PC-9 (cell line): ENCODE results near the gene GHITM. TPM values are rescaled to one million over a fixed set of nuclear protein-coding genes. Genes with fewer than 3 reads are reported as not detected.
"Not testable (repeated sequence)": the region's sequence is repeated elsewhere in the genome, so short reads cannot be mapped to it uniquely, and the experiment has no call there.

Experiments
- BruUV-seq: library from RNA; stranded (reverse); fragments of 400-500 nt; replicated peaks from 2 replicates; lab custom pipeline; 2021; lab: Mats Ljungman, UMichigan
- CTCF ChIA-PET: fragments of 300-600 bp; sonication (Branson Sonifier 250); formaldehyde crosslinking; loops from one replicate; lab custom pipeline; 2022; ENCODE audit warnings: antibody characterized with exemption; lab: Charles Lee
- POLR2A ChIA-PET: fragments of 300-600 bp; sonication (Branson Sonifier 250); formaldehyde crosslinking; loops from one replicate; lab custom pipeline; 2022; ENCODE audit warnings: antibody characterized with exemption; ENCODE audit not compliant: unreplicated experiment; lab: Charles Lee
- DNase-seq, 2 experiments: peaks; one replicate each; pipeline versions ENCODE4 v3.0.0 to v3.0.0-alpha.2; 2015 to 2022; ENCODE audit warnings: mixed read lengths in 1 of 2
- H2AFZ ChIP-seq: fragments of 200-600 bp; sonication (generic); 2 replicates; pipeline ENCODE4 v1.8.1; 2017; ENCODE audit warnings: antibody characterized with exemption
- H3F3A ChIP-seq: fragments of 200-600 bp; sonication (generic); 2 replicates; pipeline ENCODE4 v1.8.1; 2017; ENCODE audit warnings: antibody characterized with exemption, mild to moderate bottlenecking, low read depth; ENCODE audit not compliant: insufficient read depth
- H3K27ac ChIP-seq: fragments of 200-600 bp; sonication (generic); 2 replicates; pipeline ENCODE4 v1.6.1; 2016; ENCODE audit warnings: mixed run types
- H3K27me3 ChIP-seq: fragments of 200-600 bp; sonication (generic); 2 replicates; pipeline ENCODE4 v1.6.1; 2016; ENCODE audit warnings: low read depth, mixed run types; ENCODE audit not compliant: insufficient read depth
- H3K36me3 ChIP-seq: fragments of 200-600 bp; sonication (generic); 2 replicates; pipeline ENCODE4 v1.6.1; 2016; ENCODE audit warnings: low read depth, mixed run types
- H3K4me1 ChIP-seq: fragments of 200-600 bp; sonication (generic); replicated peaks from 2 replicates; pipeline ENCODE4 v1.6.1; 2016; ENCODE audit warnings: mixed run types; ENCODE audit not compliant: insufficient read depth
- H3K4me2 ChIP-seq: fragments of 200-600 bp; sonication (generic); 2 replicates; pipeline ENCODE4 v1.6.1; 2017; ENCODE audit warnings: mixed run types
- H3K4me3 ChIP-seq: fragments of 200-600 bp; sonication (generic); 2 replicates; pipeline ENCODE4 v1.6.1; 2016; ENCODE audit warnings: mixed run types
- H3K79me2 ChIP-seq: fragments of 200-600 bp; sonication (generic); 2 replicates; pipeline ENCODE4 v1.6.1; 2017; ENCODE audit warnings: low read depth, mixed run types
- H3K9me2 ChIP-seq: fragments of 200-600 bp; sonication (generic); 2 replicates; pipeline ENCODE4 v1.8.1; 2017; ENCODE audit warnings: mild to moderate bottlenecking; ENCODE audit not compliant: insufficient read depth
- H3K9me3 ChIP-seq: fragments of 200-600 bp; sonication (generic); 2 replicates; pipeline ENCODE4 v1.8.1; 2016; ENCODE audit warnings: low read depth; ENCODE audit not compliant: insufficient read depth
- H4K20me1 ChIP-seq: fragments of 200-600 bp; sonication (generic); 2 replicates; pipeline ENCODE4 v1.8.1; 2017; ENCODE audit not compliant: insufficient read depth
- EZH2 ChIP-seq: fragments of 200-600 bp; sonication (generic); IDR thresholded peaks from 2 replicates; pipeline ENCODE4 v1.8.0; 2017; ENCODE audit warnings: antibody characterized with exemption, low read depth
- intact Hi-C: fragments of 100-400 bp; cut with micrococcal nuclease; formaldehyde crosslinking; loops from one replicate; pipeline ENCODE4 v1.10.0; 2022; ENCODE audit not compliant: unreplicated experiment
- total RNA-seq: library from RNA; stranded (reverse); gene quantifications from 2 replicates; pipeline ENCODE4 v1.2.3, GENCODE V29; 2021
- TF ChIP-seq, protein P1 (sequence below): fragments of 200-600 bp; sonication (generic); conservative IDR thresholded peaks from 2 replicates; pipeline ENCODE4 v1.6.1; 2017; ENCODE audit warnings: mixed run types, antibody characterized with exemption, mild to moderate bottlenecking, moderate library complexity

The GHITM gene
- total RNA-seq, 1 experiment from 2014 or later = 291 TPM

DNA sequence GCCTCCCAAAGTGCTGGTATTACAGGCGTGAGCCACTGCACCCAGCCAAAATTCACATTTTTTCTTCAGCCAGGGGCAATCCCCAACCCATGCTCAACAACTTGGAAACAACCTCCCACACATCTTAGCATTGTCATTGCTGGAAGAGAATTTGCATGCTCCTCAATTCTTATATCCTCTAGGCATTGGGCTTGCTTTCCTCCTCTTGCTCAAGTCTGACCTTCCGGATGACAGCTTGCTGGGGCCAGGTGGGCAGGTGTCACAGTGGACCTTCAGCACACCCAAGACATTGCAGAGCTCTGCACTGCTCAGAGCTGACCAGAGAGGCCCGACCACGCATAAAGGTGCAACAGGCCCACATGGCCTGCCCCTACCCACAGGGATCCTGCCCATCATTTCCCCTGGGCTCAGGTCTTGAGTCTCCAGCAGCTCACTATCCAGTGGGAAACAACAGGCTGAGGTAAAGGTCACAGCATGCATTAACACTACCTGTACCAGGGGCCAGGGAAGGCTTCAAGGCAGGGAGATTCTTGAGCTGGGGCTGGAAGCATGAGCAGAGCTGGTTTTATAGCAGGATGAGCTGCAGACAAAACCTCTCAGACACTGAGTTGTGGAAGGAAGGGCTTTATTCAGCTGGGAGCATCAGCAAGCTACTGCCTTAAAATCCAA is 27.4 kb downstream of the GHITM start:
- H3K79me2 ChIP-seq = no peaks in the 10 kb centered on the region
- H3K27me3 ChIP-seq = peaks cover 69% of the 10 kb centered on the region
- DNase-seq = no peak
- no peak overlapping the region for H3K4me2 ChIP-seq
- no peaks in the 10 kb centered on the region for H3K9me3 ChIP-seq
- no peak overlapping the region for H3K27ac ChIP-seq
- TF ChIP-seq EZH2 = no peak
- TF ChIP-seq, protein P1, sequence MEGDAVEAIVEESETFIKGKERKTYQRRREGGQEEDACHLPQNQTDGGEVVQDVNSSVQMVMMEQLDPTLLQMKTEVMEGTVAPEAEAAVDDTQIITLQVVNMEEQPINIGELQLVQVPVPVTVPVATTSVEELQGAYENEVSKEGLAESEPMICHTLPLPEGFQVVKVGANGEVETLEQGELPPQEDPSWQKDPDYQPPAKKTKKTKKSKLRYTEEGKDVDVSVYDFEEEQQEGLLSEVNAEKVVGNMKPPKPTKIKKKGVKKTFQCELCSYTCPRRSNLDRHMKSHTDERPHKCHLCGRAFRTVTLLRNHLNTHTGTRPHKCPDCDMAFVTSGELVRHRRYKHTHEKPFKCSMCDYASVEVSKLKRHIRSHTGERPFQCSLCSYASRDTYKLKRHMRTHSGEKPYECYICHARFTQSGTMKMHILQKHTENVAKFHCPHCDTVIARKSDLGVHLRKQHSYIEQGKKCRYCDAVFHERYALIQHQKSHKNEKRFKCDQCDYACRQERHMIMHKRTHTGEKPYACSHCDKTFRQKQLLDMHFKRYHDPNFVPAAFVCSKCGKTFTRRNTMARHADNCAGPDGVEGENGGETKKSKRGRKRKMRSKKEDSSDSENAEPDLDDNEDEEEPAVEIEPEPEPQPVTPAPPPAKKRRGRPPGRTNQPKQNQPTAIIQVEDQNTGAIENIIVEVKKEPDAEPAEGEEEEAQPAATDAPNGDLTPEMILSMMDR = no peak
- H4K20me1 ChIP-seq = no peaks in the 10 kb centered on the region
- no peaks in the 10 kb centered on the region for H3K4me1 ChIP-seq
- H3K9me2 ChIP-seq = no peaks in the 10 kb centered on the region
- H3K36me3 ChIP-seq = no peaks in the 10 kb centered on the region
- ChIA-PET CTCF (no interaction called here), POLR2A (no interaction called here)
- no TSS peak for BruUV-seq
- H2AFZ ChIP-seq = no peak overlapping the region
- no peaks in the 10 kb centered on the region for H3F3A ChIP-seq
- intact Hi-C loops = no loop called here
- H3K4me3 ChIP-seq = no peak overlapping the region

DNA sequence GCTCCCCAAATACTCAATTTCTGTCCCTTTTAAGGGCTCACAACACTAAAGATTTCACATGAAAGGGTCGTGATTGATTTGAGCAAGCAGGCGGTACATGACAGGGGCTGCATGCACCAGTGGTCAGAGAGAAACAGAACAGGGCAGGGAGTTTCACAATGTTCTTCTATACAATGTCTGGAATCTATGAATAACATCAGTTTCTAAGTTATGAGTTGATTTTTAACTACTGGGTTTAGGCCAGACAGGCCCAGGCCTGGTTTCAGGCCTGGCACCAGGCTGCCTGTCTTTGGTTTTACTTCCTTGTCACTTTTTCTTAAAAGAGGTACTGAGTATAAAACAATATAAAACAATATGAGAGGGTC is 28.0 kb downstream of the GHITM start:
- POLR2A ChIA-PET, H3K9me2 ChIP-seq, H3K4me1 ChIP-seq, H3K4me2 ChIP-seq, CTCF ChIA-PET, BruUV-seq, H2AFZ ChIP-seq, H3K4me3 ChIP-seq, H3K9me3 ChIP-seq, H3F3A ChIP-seq, H4K20me1 ChIP-seq, intact Hi-C loops, H3K79me2 ChIP-seq, DNase-seq, H3K27ac ChIP-seq, H3K36me3 ChIP-seq: not testable (repeated sequence)
- peaks cover 66% of the 10 kb centered on the region for H3K27me3 ChIP-seq

DNA sequence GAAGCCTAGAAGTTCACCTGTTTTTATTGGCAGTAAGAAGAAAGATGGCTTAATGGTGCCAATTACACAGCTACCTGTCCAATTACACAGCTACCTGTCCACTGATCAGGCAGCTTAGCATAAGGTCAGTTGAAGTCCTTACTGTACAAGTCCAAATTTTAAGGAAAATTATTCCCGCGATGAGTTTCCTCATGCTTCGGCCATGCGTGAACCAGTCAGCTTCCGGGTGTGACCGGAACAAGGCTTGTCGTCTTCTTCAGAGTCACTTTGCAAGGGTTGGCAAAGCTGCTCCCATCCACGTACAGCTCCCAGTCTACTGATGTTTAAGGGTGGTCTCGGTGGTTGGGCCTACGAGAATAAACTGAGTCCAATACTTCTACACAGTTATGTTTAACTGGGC is 29.1 kb downstream of the GHITM start:
- POLR2A ChIA-PET, H3F3A ChIP-seq, H3K4me3 ChIP-seq, intact Hi-C loops, BruUV-seq, H4K20me1 ChIP-seq, H3K79me2 ChIP-seq, H3K9me3 ChIP-seq, H3K4me1 ChIP-seq, H3K36me3 ChIP-seq, H3K4me2 ChIP-seq, H3K27ac ChIP-seq, CTCF ChIA-PET, H3K9me2 ChIP-seq, H2AFZ ChIP-seq, DNase-seq: not testable (repeated sequence)
- H3K27me3 ChIP-seq = peaks cover 58% of the 10 kb centered on the region

DNA sequence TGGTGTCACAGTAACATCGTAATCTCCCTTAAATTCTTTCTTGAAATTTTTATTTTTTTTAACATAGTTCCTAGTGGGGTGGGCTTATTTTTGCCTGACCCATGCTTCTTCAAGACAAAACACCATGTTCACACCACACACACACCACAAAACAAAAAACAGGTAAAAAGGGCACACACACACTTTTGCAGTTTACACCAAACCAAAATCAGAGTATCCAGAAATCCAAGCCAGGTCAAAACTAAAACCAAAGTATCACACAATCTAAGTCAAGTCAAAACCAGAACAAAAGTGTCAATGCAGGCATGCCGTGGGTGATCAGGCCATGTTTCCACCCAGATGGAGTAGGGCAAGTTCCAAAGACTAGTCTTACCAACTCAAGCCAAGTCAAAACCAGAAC is 31.9 kb downstream of the GHITM start:
- H3K9me3 ChIP-seq, H4K20me1 ChIP-seq, H3K79me2 ChIP-seq, H3F3A ChIP-seq, BruUV-seq, intact Hi-C loops, H3K4me2 ChIP-seq, POLR2A ChIA-PET, H3K36me3 ChIP-seq, H3K9me2 ChIP-seq, CTCF ChIA-PET, H3K27ac ChIP-seq, H3K4me3 ChIP-seq, DNase-seq, H2AFZ ChIP-seq, H3K4me1 ChIP-seq: not testable (repeated sequence)
- peaks cover 49% of the 10 kb centered on the region for H3K27me3 ChIP-seq

DNA sequence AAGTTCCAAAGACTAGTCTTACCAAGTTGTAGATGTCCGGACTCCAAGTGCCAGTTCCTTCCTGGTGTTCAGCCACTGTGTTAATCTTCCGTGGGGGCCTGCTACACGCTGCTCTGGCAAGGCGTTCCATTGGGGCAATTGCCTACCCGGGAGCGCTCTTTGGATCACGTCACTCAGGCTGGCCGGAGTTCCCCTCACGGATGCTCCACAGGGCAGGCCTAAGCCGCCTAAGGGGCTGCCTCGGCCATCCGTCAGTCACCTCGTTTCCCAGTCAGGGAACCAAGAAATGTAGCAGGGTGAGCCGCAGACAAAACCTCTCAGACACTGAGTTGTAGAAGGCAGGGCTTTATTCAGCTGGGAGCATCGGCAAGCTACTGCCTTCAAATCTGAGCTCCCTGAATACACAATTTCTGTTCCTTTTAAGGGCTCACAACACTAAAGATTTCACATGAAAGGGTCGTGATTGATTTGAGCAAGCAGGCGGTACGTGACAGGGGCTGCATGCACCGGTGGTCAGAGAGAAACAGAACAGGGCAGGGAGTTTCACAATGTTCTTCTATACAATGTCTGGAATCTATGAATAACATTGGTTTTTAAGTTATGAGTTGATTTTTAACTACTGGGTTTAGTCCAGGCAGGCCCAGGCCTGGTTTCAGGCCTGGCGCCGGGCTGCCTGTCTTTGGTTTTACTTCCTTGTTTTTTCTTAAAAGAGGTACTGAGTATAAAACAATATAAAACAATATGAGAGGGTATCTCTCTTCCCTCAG is 32.6 kb downstream of the GHITM start:
- H3K36me3 ChIP-seq, H3K9me2 ChIP-seq, H3F3A ChIP-seq, POLR2A ChIA-PET, H4K20me1 ChIP-seq, BruUV-seq, H3K4me2 ChIP-seq, H3K79me2 ChIP-seq, CTCF ChIA-PET, H2AFZ ChIP-seq, DNase-seq, H3K4me3 ChIP-seq, H3K4me1 ChIP-seq, intact Hi-C loops, H3K27ac ChIP-seq, H3K9me3 ChIP-seq: not testable (repeated sequence)
- peaks cover 46% of the 10 kb centered on the region for H3K27me3 ChIP-seq
